HG02981 (cell line): ENCODE data around the gene ACYP2.
"Not testable (repeated sequence)": the region's sequence is repeated elsewhere in the genome, so short reads cannot be mapped to it uniquely, and the experiment has no call there.

Source experiments
- ATAC-seq: cut with Tn5 transposase; IDR thresholded peaks from one replicate; pipeline ENCODE4 v1.9.1; 2021; ENCODE audit warnings: mild to moderate bottlenecking, moderate library complexity; ENCODE audit not compliant: unreplicated experiment

The ACYP2 gene

GRCh38 chr2:54096141-54096540, 19.3 kb upstream of the ACYP2 start:
- not testable (repeated sequence) for ATAC-seq

GRCh38 chr2:54097124-54097523, 18.3 kb upstream of the ACYP2 start:
- no peak for ATAC-seq

GRCh38 chr2:54099370-54099769, 16.0 kb upstream of the ACYP2 start:
- ATAC-seq, result no peak

- peak; percentile 73 for ATAC-seq
These were observed 15.4 kb upstream of the ACYP2 start for GRCh38 chr2:54099829-54100585.

GRCh38 chr2:54100772-54101171, 14.6 kb upstream of the ACYP2 start:
- no peak for ATAC-seq

GRCh38 chr2:54103454-54104314, 11.7 kb upstream of the ACYP2 start:
- ATAC-seq, result peak; percentile 49

GRCh38 chr2:54106631-54107454, 8.6 kb upstream of the ACYP2 start:
- ATAC-seq, result peak; percentile 55

GRCh38 chr2:54107455-54107764, 8.0 kb upstream of the ACYP2 start:
- ATAC-seq, result no peak

- ATAC-seq, result no peak
These were observed 7.4 kb upstream of the ACYP2 start for GRCh38 chr2:54107903-54108615.

- no peak for ATAC-seq
These were observed 5.6 kb upstream of the ACYP2 start for GRCh38 chr2:54109848-54110247.

- ATAC-seq, result not testable (repeated sequence)
These were observed 936 bp upstream of the ACYP2 start for GRCh38 chr2:54114479-54114878.

GRCh38 chr2:54114936-54115283, 505 bp upstream of the ACYP2 start:
- no peak for ATAC-seq

GRCh38 chr2:54116598-54116997, 1.2 kb downstream of the ACYP2 start:
- not testable (repeated sequence) for ATAC-seq

- ATAC-seq, result no peak
These were observed 5.5 kb downstream of the ACYP2 start for GRCh38 chr2:54120950-54121349.

- no peak for ATAC-seq
These were observed 6.9 kb downstream of the ACYP2 start for GRCh38 chr2:54122171-54122935.

GRCh38 chr2:54122939-54123338, 7.5 kb downstream of the ACYP2 start:
- no peak for ATAC-seq

GRCh38 chr2:54127174-54127573, 11.8 kb downstream of the ACYP2 start:
- not testable (repeated sequence) for ATAC-seq

- ATAC-seq, result no peak
These were observed 17.6 kb downstream of the ACYP2 start for GRCh38 chr2:54133056-54133455.

- ATAC-seq, result no peak
These were observed 23.8 kb downstream of the ACYP2 start for GRCh38 chr2:54139210-54139609.

- ATAC-seq, result no peak
These were observed 28.4 kb downstream of the ACYP2 start for GRCh38 chr2:54143780-54144179.
